Activated T-helper 1 cell treated with Interleukin-2 at 50 U/mL for 16 hours (primary cell): ENCODE results near the gene ITGB4.

Experiments
- DNase-seq: peaks from one replicate; pipeline ENCODE4 v3.0.0-alpha.2; 2020; ENCODE audit warnings: low read depth

The ITGB4 gene

DNA sequence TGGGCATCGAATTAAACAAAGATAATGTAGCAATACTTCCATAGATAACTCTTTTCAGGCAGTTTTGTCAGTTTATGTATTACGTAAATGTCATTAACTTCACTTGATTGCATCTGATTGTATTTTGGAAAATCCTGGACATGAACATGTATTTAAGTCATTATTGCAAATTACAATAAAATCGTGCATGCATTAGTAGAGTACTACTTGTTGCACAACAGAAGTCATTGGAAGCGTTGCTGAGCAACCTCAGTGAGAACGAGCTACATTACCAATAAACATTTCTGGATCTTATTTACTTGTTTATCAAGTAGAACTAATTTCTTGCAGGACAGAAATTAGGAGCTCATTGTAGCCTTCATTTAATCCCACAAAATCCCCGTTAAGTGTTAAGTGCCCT is 70.0 kb downstream of the ITGB4 start:
- DNase-seq = no peak

DNA sequence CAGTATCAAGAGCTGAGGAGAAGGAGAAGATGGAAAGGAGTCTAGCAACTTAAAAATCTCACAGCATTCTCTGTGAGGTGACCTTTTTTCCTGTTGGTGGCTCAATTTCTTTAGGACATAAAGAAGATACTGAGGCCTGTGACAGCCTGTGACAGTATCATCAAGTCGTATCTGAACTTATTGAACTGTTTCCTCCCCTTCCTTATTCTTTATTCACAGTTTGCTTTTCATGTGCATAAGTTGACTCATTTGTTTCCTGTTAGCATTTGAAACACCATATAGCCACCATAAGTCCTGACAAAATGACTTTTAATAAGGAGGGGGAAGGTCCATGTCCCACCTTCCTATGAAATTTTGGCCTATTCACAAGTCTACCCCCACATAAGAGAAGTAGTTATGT is 72.2 kb downstream of the ITGB4 start:
- no peak for DNase-seq

DNA sequence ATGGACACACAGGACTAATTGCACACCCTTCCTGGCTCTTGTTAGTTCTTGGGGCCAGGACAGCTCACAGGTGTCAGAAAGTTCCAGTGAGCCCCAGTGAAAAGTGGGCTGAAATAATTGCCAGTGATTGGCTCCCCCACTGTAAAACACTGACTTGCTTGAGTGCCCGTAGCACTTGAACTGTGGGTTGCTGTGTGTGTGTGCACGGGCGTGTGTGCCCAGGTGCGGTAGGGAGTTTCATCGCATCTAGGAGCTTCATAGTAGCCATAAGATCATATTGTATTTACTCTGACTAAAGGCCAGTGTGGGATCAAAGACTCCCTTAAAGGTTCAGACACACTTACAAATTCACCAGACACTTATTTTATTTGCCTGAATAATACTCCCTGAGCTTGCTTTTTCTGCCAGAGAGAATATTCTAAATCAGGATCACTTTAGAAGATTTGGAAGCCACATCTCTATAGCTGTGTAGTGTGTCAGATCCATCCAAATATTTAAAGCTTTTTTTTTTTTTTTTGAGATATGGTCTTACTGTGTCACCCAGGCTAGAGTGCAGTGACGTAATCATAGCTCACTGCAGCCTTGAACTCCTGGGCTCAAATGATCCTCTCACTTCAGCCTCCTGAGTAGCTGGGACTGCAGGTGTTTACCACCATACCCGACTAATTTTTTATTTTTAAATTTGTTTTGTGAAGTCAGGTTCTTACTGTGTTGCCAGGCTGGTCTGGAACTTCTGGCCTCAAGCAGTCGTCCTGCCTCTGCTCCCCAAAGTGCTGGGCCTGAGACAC is 74.8 kb downstream of the ITGB4 start:
- no peak for DNase-seq

DNA sequence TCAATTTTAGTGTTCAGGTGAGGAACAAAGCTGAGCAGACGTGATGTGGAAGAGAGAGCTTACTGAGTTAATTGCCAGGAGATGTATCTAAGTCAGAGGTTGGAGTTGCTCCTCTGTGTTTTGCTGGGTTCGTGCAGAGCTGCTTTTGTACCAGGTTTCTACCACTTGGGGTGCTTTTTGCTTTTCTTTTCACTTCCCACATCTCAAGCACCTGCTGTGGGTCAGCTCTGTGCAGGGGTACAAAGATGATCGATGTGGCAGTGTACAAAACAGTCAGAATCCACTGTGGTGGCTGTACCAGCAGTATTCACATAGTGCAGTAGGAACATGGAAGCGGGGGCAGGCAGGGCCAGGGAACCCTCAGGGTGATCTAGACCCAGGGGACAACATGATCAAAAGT is 78.1 kb downstream of the ITGB4 start:
- no peak for DNase-seq

DNA sequence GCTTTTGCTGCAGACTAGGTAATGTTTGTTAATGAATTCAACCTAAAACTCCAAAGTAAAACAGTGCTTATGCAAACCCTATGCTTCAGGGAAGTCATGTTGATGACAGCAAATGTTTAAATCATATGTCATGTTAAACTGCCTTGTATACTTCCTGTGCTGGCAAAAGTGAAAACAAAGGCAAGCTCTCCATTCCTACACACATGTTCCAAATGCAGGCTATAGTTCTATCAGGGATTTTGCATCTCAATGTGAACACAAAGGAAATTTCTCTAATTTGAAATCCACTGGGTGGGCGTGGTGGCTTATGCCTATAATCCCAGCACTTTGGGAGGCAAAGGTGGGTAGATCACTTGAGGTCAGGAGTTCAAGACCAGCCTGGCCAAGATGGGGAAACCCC is 82.6 kb downstream of the ITGB4 start:
- DNase-seq = no peak

DNA sequence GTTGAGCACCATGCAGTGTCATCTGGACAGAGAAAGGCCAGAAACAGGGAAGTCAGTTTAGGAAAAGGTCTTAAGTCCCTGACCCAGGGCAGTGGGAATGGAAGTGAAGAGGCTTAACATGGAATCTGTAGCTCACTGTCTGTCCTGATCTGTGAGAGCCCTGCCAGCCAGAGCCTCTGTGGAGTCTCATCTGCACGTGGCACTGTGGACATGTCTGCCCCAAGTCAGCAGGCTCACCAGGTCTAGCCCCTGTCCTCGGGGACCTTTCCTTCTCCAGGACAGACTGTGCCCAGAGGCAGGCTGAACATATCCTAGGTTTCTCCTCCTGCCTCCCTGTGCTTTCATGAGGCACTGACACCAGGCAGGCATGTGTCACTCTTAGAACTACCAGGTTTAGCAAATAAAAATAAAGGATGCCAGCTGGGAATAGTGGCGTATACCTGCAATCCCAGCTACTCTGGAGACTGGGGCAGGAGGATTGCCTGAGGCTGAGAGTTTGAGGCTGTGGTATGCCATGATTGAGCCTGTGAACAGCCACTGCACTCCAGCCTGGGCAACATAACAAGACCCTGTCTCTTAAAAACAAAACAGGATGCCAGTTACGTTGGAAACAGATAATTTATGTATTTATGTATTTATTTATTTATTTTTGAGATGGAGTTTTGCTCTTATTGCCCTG is 85.7 kb downstream of the ITGB4 start:
- no peak for DNase-seq
